ENCODE measurements around the gene SFMBT2.

DNA sequence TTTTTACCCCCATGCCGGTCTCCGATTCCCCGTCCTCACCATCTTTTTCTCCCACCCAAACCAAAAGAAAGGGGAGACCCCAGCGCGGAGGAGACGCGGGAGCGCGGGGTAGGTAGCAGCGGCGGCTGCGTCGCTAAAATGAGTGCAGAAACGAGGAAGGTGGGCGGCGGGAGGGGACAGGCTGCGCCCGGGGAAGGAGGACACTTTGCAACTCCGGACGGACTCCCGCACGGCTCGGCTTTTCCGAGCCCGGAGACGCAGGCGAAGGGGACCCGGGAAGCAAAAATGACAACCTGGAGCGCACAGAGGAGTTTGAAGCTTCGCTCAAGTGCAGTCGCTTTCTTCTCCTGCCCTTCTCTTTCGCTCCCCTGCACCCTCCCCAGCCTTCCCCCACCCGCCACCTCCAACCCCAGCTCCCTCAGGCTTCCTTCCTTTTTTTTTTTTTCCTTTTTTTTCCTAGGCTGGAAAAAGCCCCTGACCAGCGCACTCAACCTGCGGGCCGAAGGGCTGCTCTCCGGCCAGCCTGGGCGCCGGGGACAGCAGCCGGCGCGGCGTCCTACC is 453 bp downstream of the SFMBT2 start:
- TF ChIP-seq EP300 (IDR thresholded peaks at IDR 0.05; ENCODE audit: low read depth) (no peak), POLR2A (IDR thresholded peaks at IDR 0.05) (no peak)
- TF ChIP-seq, protein P1, sequence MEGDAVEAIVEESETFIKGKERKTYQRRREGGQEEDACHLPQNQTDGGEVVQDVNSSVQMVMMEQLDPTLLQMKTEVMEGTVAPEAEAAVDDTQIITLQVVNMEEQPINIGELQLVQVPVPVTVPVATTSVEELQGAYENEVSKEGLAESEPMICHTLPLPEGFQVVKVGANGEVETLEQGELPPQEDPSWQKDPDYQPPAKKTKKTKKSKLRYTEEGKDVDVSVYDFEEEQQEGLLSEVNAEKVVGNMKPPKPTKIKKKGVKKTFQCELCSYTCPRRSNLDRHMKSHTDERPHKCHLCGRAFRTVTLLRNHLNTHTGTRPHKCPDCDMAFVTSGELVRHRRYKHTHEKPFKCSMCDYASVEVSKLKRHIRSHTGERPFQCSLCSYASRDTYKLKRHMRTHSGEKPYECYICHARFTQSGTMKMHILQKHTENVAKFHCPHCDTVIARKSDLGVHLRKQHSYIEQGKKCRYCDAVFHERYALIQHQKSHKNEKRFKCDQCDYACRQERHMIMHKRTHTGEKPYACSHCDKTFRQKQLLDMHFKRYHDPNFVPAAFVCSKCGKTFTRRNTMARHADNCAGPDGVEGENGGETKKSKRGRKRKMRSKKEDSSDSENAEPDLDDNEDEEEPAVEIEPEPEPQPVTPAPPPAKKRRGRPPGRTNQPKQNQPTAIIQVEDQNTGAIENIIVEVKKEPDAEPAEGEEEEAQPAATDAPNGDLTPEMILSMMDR (IDR thresholded peaks at IDR 0.05) = no peak
